ENCODE results near the gene HBD.

GRCh38 chr11:5197536-5197935 lies 36.7 kb downstream of the HBD start:
- no peak for TF ChIP-seq GATA2 (IDR thresholded peaks at IDR 0.05; ENCODE audit: low read depth, low read length)
- no peak for TF ChIP-seq GATA3 (IDR thresholded peaks at IDR 0.05; ENCODE audit: low read depth, low read length)
